ENCODE results near the gene BOLA1. TPM values are rescaled to one million over a fixed set of nuclear protein-coding genes. Genes with fewer than 3 reads are reported as not detected.

BOLA1 gene
- total and polyA plus RNA-seq, 2 donors (not counting 1 experiment from before 2014, with no cell fraction given), result 15.0 to 16.7 TPM

GRCh38 chr1:149884433-149885338 lies 14.7 kb upstream of the BOLA1 start:
- Mint-ChIP-seq H3K9me3 (ENCODE audit: insufficient read depth) (no peaks in the 10 kb centered on the region), H3K4me1 (peaks cover 12% of the 10 kb centered on the region), H3K27ac (no peak overlapping the region), H3K27me3 (no peaks in the 10 kb centered on the region), H3K4me3 (no peak overlapping the region)
- Histone ChIP-seq H3K27ac (ENCODE audit: low read length in 2 of 2) (peak overlapping the region; percentile 86 to 89), H3K4me3 (ENCODE audit: control extremely low read depth in 1 of 5, extremely low read depth in 1 of 5, insufficient read depth in 1 of 5, low read depth in 2 of 5, low read length in 4 of 5) (peak overlapping the region; percentile 81 to 97 (median 84)), H3K9me3 (ENCODE audit: control extremely low read depth in 1 of 3, control insufficient read depth in 2 of 3, insufficient read depth in 1 of 3, low read length in 2 of 3) (peaks cover 0 to 5% (median 0%) of the 10 kb centered on the region in 3 donors), H3K27me3 (replicated peaks in 1 of 4; ENCODE audit: control extremely low read depth in 1 of 4, control insufficient read depth in 3 of 4, insufficient read depth in 4 of 4, low read length in 3 of 4) (no peaks in the 10 kb centered on the region), H2AFZ (ENCODE audit: insufficient read depth, low read depth, low read length, poor library complexity, severe bottlenecking) (no peak overlapping the region), H3K4me2 (replicated peaks; ENCODE audit: low read depth, low read length, poor library complexity, severe bottlenecking) (peak overlapping the region; percentile 91), H3K4me1 (ENCODE audit: control insufficient read depth in 2 of 2, insufficient read depth in 2 of 2, low read length in 2 of 2) (peaks cover 23 to 33% of the 10 kb centered on the region in 2 donors), H3K9ac (ENCODE audit: low read length) (peak overlapping the region; percentile 83), H3K79me2 (ENCODE audit: control insufficient read depth, insufficient read depth, low read length) (peaks cover 45% of the 10 kb centered on the region), H3K36me3 (replicated peaks in 1 of 2; ENCODE audit: control extremely low read depth in 1 of 2, control insufficient read depth in 1 of 2, extremely low read depth in 1 of 2, insufficient read depth in 2 of 2, low read length in 1 of 2) (peaks cover 0 to 4% of the 10 kb centered on the region in 2 experiments), H4K20me1 (ENCODE audit: control insufficient read depth, insufficient read depth, low read length, poor library complexity, severe bottlenecking) (peaks cover 29% of the 10 kb centered on the region)
- intact Hi-C loops (cut with micrococcal nuclease), result loop anchor here (2.0 kb wide), 1 partner anchor 14 kb away; the partner anchor contains the start of gene BOLA1
- DNase-seq (peak; percentile 64), ATAC-seq (ENCODE audit: low read depth) (no peak)
- ChIA-PET CTCF (interaction anchor here (0.9 to 1.3 kb wide), 2 partner anchors 39 to 166 kb away, joined by 5 to 6 read pairs; no protein-coding TSS in a partner anchor), POLR2A (interaction anchor here (0.5 to 4.9 kb wide), 4 partner anchors 35 to 1451 kb away, joined by 3 to 51 read pairs (median 16); no protein-coding TSS in a partner anchor)
- no peak for TF ChIP-seq CTCF (IDR thresholded peaks at IDR 0.05)
- TF ChIP-seq EZH2 (IDR thresholded peaks at IDR 0.05; ENCODE audit: borderline replicate concordance, insufficient read depth, low read depth, low read length, poor library complexity, severe bottlenecking), result no peak
- no CpG with 5 or more reads among the region's 9 CpGs for WGBS (ENCODE audit: insufficient coverage)

Measured in B cell (primary cell).